Endothelial cell of umbilical vein (primary cell): ENCODE measurements around the gene CAMK2N2. TPM values are rescaled to one million over a fixed set of nuclear protein-coding genes. Genes with fewer than 3 reads are reported as not detected.

Source experiments
- BruUV-seq: library from RNA; stranded (reverse); fragments of 400-500 nt; replicated peaks from 2 replicates; lab custom pipeline; 2021; lab: Mats Ljungman, UMichigan
- CTCF ChIA-PET: fragments of 300-600, 350-600 bp; sonication (Branson Sonifier 250); formaldehyde crosslinking; loops from one replicate; lab custom pipeline; 2021; ENCODE audit warnings: antibody characterized with exemption, inconsistent platforms; lab: Charles Lee
- POLR2A ChIA-PET: fragments of 300-600, 350-600 bp; sonication (Branson Sonifier 250); formaldehyde crosslinking; loops from one replicate; lab custom pipeline; 2021; ENCODE audit warnings: antibody characterized with exemption, inconsistent platforms; lab: Charles Lee
- DNase-seq: peaks from one replicate; pipeline ENCODE4 v3.0.0-alpha.2; 2011; ENCODE audit warnings: low read depth, low spot score
- FAIRE-seq: peaks from 2 replicates; lab custom pipeline; 2011; peaks lifted over from hg19 to GRCh38; lab: Jason Lieb, UNC
- H2AFZ ChIP-seq: 2 replicates; pipeline ENCODE4 v1.6.0; 2012; ENCODE audit warnings: low read depth, low read length, control low read depth, inconsistent platforms
- H3K27ac ChIP-seq: 2 replicates; pipeline ENCODE4 v1.5.1; 2011; ENCODE audit warnings: low read depth, mild to moderate bottlenecking, control low read depth, low read length, moderate library complexity; ENCODE audit not compliant: insufficient read depth
- H3K27me3 ChIP-seq, 2 experiments: 2 replicates each; pipeline versions ENCODE4 v1.6.0 to v1.6.1; 2011; ENCODE audit warnings: low read length in 2 of 2, mixed read lengths in 1 of 2; ENCODE audit not compliant: control insufficient read depth in 2 of 2, insufficient read depth in 2 of 2
- H3K36me3 ChIP-seq, 2 experiments: 2 replicates in 1 of 2; 3 replicates in 1 of 2; pipeline ENCODE4 v1.5.1; 2011; ENCODE audit warnings: low read length in 2 of 2, mild to moderate bottlenecking in 1 of 2, moderate library complexity in 1 of 2; ENCODE audit not compliant: control insufficient read depth in 2 of 2, insufficient read depth in 2 of 2; ENCODE audit errors: extremely low read depth in 1 of 2
- H3K4me1 ChIP-seq: 3 replicates; pipeline ENCODE4 v1.5.1; 2011; ENCODE audit warnings: mild to moderate bottlenecking, low read length; ENCODE audit not compliant: control insufficient read depth, insufficient read depth; ENCODE audit errors: extremely low read depth
- H3K4me2 ChIP-seq: 2 replicates; pipeline ENCODE4 v1.6.1; 2011; ENCODE audit warnings: low read length, control low read depth, mixed read lengths; ENCODE audit not compliant: insufficient read depth
- H3K4me3 ChIP-seq, 3 experiments: fragments of 200-600 bp in 1 of 3; sonication (generic), shearing (Covaris generic) in 1 of 3; replicated peaks in 1 of 3; 2 replicates each; pipeline ENCODE4 v1.5.1; 2011 to 2016; ENCODE audit warnings: control low read depth in 3 of 3, low read length in 3 of 3, mild to moderate bottlenecking in 2 of 3, inconsistent platforms in 1 of 3, low read depth in 1 of 3, moderate library complexity in 1 of 3; ENCODE audit not compliant: insufficient read depth in 1 of 3
- H3K79me2 ChIP-seq: 2 replicates; pipeline ENCODE4 v1.6.0; 2012; ENCODE audit warnings: low read length, inconsistent platforms; ENCODE audit not compliant: control insufficient read depth, insufficient read depth
- H3K9ac ChIP-seq: replicated peaks from 2 replicates; pipeline ENCODE3; 2011; ENCODE audit warnings: low read length, control low read depth; ENCODE audit not compliant: insufficient read depth; ENCODE audit errors: extremely low read depth
- H3K9me1 ChIP-seq: replicated peaks from 3 replicates; pipeline ENCODE4 v1.6.0; 2011; ENCODE audit warnings: mild to moderate bottlenecking, low read length; ENCODE audit not compliant: control insufficient read depth, insufficient read depth; ENCODE audit errors: extremely low read depth
- H3K9me3 ChIP-seq: replicated peaks from 2 replicates; pipeline ENCODE4 v1.5.1; 2012; ENCODE audit warnings: low read length, inconsistent platforms; ENCODE audit not compliant: control insufficient read depth, insufficient read depth
- H4K20me1 ChIP-seq: replicated peaks from 2 replicates; pipeline ENCODE3; 2011; ENCODE audit warnings: mild to moderate bottlenecking, low read length; ENCODE audit not compliant: control insufficient read depth, insufficient read depth; ENCODE audit errors: extremely low read depth
- CTCF ChIP-seq, 2 donors: IDR thresholded peaks; 1 replicate in 1 of 2; 2 replicates in 1 of 2; pipeline ENCODE4 v1.5.1; 2011; ENCODE audit warnings: low read length in 2 of 2, mild to moderate bottlenecking in 2 of 2, moderate library complexity in 2 of 2, control low read depth in 1 of 2, inconsistent platforms in 1 of 2, low read depth in 1 of 2; ENCODE audit not compliant: insufficient read depth in 1 of 2; ENCODE audit errors: extremely low read depth in 1 of 2
- EZH2 ChIP-seq: IDR thresholded peaks from 2 replicates; pipeline ENCODE4 v1.6.1; 2012; ENCODE audit warnings: borderline replicate concordance, low read depth, mild to moderate bottlenecking, moderate library complexity, low read length, inconsistent platforms; ENCODE audit not compliant: severe bottlenecking
- FOS ChIP-seq: IDR thresholded peaks from 2 replicates; pipeline ENCODE4 v1.6.1; 2011; ENCODE audit warnings: mild to moderate bottlenecking, low read length, moderate library complexity, borderline replicate concordance; ENCODE audit not compliant: insufficient read depth
- GATA2 ChIP-seq: IDR thresholded peaks from 2 replicates; pipeline ENCODE4 v1.7.0; 2011; ENCODE audit warnings: low read depth, mild to moderate bottlenecking, moderate library complexity, mixed read lengths, low read length; ENCODE audit not compliant: insufficient read length, insufficient read depth
- JUN ChIP-seq: IDR thresholded peaks from 2 replicates; pipeline ENCODE4 v1.6.1; 2011; ENCODE audit warnings: borderline replicate concordance, low read depth; ENCODE audit not compliant: insufficient read length, insufficient read depth
- MAX ChIP-seq: IDR thresholded peaks from 2 replicates; pipeline ENCODE4 v1.6.1; 2011; ENCODE audit not compliant: insufficient read depth, insufficient read length
- MYC ChIP-seq: IDR thresholded peaks from one replicate; pipeline ENCODE4 v1.6.1; 2011; ENCODE audit warnings: mild to moderate bottlenecking, low read depth, low read length
- POLR2A ChIP-seq: IDR thresholded peaks from 2 replicates; pipeline ENCODE4 v1.6.1; 2012; ENCODE audit warnings: low read depth, mild to moderate bottlenecking, control low read depth, low read length
- POLR2AphosphoS5 ChIP-seq: IDR thresholded peaks from 2 replicates; pipeline ENCODE4 v1.6.1; 2012; ENCODE audit warnings: low read depth, mild to moderate bottlenecking, control low read depth, low read length, moderate library complexity; ENCODE audit not compliant: insufficient read depth
- dilution Hi-C: fragments of 300-500 bp; cut with MboI; formaldehyde crosslinking; loops from one replicate; pipeline ENCODE4 v1.15.0; 2019; ENCODE audit warnings: low sequenced_read_pairs; ENCODE audit not compliant: extremely low pct_ligation_motif_present
- intact Hi-C: fragments of 100-400 bp; cut with micrococcal nuclease; formaldehyde crosslinking; loops from one replicate; pipeline ENCODE4 v1.10.0; 2022
- polyA plus RNA-seq, 4 experiments: library from polyadenylated mRNA; depleted of rRNA in 3 of 4; stranded (reverse) in 3 of 4; unstranded in 1 of 4; fragments of >200 nt; gene quantifications; 2 replicates each; pipeline versions ENCODE4 v1.2.1 to v1.2.3, GENCODE V29; 2011 to 2012; ENCODE audit warnings: missing spikeins in 1 of 4
- total RNA-seq: library from RNA; stranded (reverse); gene quantifications from 2 replicates; pipeline ENCODE4 v1.2.3, GENCODE V29; 2021

CAMK2N2 gene
- total and polyA plus RNA-seq, 2 donors (not counting 3 experiments of a cell fraction or from before 2014, with no cell fraction given), result 0.11 TPM; not detected in 1

GRCh38 chr3:184249412-184250166 lies 11.8 kb downstream of the CAMK2N2 start, which contains the start of gene EEF1AKMT4:
Gene EEF1AKMT4 (plus strand): TSS chr3:184249672. CDS start chr3:184249695, 23 bp downstream.
- H3K9me1 ChIP-seq, result no peaks in the 10 kb centered on the region
- intact Hi-C loops, result loop anchor here (1.0 to 5.0 kb wide), 10 partner anchors 22 to 354 kb away; partner anchors contain the start of genes ABCF3, AP2M1, EIF2B5 and PSMD2
- FAIRE-seq (peak; percentile 98), DNase-seq (peak; percentile 97)
- no peaks in the 10 kb centered on the region for H3K27me3 ChIP-seq
- BruUV-seq, result TSS peak; percentile 51
- peak within 1 kb of the TSS; percentile 89 for H3K27ac ChIP-seq
- peaks cover 0 to 6% of the 10 kb centered on the region in 2 experiments for H3K36me3 ChIP-seq
- H2AFZ ChIP-seq, result peak within 1 kb of the TSS; percentile 99
- peak within 1 kb of the TSS; percentile 97 for H3K4me2 ChIP-seq
- dilution Hi-C loops, result no loop called here
- no peaks in the 10 kb centered on the region for H3K9me3 ChIP-seq
- ChIA-PET CTCF (interaction anchor here (0.6 to 1.4 kb wide), 21 partner anchors 9 to 365 kb away, joined by 3 to 21 read pairs (median 4); partner anchors contain the start of genes ABCF3, CAMK2N2 and PARL), POLR2A (no interaction called here)
- H4K20me1 ChIP-seq, result no peaks in the 10 kb centered on the region
- peaks cover 4% of the 10 kb centered on the region for H3K79me2 ChIP-seq
- H3K4me3 ChIP-seq, result peak within 1 kb of the TSS; percentile 15 to 100 (median 76)
- H3K4me1 ChIP-seq, result peaks cover 7% of the 10 kb centered on the region
- no peak for TF ChIP-seq GATA2
- TF ChIP-seq CTCF (IDR thresholded peaks at IDR 0.05; ENCODE audit: extremely low read depth in 1 of 2, insufficient read depth in 1 of 2, low read depth in 1 of 2, low read length in 2 of 2), result peak; percentile 22 to 47
- TF ChIP-seq JUN, result no peak
- no peak for TF ChIP-seq POLR2A
- TF ChIP-seq EZH2, result no peak
- TF ChIP-seq MYC, result peak; percentile 79
- no peak for TF ChIP-seq FOS
- TF ChIP-seq POLR2AphosphoS5, result peak; percentile 58
- peak; percentile 98 for TF ChIP-seq MAX
- peak within 1 kb of the TSS; percentile 90 for H3K9ac ChIP-seq
